ENCODE results near the gene LRRTM3.
A peak's percentile ranks its signal among the peaks of the same experiment; 100 is the strongest.

The LRRTM3 gene

DNA sequence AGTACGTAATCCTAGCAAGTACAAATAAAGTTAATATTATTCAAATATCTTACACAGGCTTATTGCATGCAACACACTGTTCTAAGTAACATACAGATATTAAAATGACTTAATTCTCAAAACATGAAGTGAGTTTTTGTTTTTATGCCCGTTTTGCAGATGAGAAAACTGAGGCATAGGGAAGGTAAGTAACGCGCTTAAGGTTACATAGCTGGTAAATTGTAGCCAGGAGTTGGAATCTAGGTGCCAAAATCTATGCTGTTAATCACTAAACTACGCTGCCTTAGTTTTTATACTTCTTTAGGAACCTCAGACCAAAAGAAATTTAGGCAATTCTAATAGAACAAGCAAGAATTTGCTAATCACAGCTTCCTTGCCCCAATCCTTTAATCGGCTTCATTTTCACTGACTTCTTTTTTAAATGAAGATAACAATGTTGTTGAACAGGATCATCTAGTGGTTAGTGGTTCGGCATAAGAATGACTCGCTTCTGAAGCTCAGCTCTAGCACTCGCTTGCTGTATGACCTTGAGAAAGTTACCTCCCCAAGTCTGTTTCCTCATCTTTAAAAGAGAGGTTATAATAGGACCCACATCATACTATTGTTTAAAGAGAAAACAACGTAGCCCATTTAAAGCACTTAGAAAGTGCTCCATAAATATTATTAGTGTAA is 1.0 kb upstream of the LRRTM3 start:
- DNase-seq (ENCODE audit: low read depth) = no peak
- no peak overlapping the region for H3K4me3 ChIP-seq (ENCODE audit: low read depth, low read length)
- in situ Hi-C loops (cut with HindIII; ENCODE audit: low sequenced_read_pairs) = no loop called here
- TF ChIP-seq, protein P1, sequence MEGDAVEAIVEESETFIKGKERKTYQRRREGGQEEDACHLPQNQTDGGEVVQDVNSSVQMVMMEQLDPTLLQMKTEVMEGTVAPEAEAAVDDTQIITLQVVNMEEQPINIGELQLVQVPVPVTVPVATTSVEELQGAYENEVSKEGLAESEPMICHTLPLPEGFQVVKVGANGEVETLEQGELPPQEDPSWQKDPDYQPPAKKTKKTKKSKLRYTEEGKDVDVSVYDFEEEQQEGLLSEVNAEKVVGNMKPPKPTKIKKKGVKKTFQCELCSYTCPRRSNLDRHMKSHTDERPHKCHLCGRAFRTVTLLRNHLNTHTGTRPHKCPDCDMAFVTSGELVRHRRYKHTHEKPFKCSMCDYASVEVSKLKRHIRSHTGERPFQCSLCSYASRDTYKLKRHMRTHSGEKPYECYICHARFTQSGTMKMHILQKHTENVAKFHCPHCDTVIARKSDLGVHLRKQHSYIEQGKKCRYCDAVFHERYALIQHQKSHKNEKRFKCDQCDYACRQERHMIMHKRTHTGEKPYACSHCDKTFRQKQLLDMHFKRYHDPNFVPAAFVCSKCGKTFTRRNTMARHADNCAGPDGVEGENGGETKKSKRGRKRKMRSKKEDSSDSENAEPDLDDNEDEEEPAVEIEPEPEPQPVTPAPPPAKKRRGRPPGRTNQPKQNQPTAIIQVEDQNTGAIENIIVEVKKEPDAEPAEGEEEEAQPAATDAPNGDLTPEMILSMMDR (IDR thresholded peaks at IDR 0.05; ENCODE audit: low read depth, low read length, missing control alignments) = no peak

DNA sequence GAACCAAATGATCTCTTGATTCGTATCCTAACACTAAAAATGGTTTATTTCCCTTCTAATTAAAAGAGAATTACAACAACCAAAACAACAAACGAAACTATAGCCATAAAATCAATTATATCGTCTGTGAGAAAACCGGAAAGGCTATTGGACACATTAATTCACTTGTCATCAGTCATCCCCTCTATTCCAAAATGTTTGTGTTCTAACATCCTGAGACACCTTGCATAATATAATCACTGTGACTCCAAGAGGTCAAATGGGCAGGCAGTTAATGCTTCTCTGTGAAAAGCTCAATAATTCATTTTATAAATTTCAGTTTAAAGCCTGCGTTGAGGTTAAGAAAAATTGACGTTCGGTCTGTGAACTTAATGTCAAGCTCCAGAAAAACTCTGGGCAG is 463 bp upstream of the LRRTM3 start:
- TF ChIP-seq, protein P1 (IDR thresholded peaks at IDR 0.05; ENCODE audit: low read depth, low read length, missing control alignments) = no peak
- in situ Hi-C loops (cut with HindIII; ENCODE audit: low sequenced_read_pairs) = no loop called here
- DNase-seq (ENCODE audit: low read depth) = no peak
- H3K4me3 ChIP-seq (ENCODE audit: low read depth, low read length) = no peak overlapping the region

DNA sequence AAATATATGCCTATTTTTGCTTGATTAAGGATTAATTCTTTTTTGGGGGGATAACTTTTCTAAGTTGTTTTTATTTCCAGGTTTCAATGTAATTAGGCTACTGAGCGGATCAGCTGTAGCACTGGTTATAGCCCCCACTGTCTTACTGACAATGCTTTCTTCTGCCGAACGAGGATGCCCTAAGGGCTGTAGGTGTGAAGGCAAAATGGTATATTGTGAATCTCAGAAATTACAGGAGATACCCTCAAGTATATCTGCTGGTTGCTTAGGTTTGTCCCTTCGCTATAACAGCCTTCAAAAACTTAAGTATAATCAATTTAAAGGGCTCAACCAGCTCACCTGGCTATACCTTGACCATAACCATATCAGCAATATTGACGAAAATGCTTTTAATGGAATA is 1.0 kb downstream of the LRRTM3 start:
- in situ Hi-C loops (cut with HindIII; ENCODE audit: low sequenced_read_pairs) = no loop called here
- H3K4me3 ChIP-seq (ENCODE audit: low read depth, low read length) = no peak overlapping the region
- TF ChIP-seq, protein P1 (IDR thresholded peaks at IDR 0.05; ENCODE audit: low read depth, low read length, missing control alignments) = no peak
- DNase-seq (ENCODE audit: low read depth) = no peak

DNA sequence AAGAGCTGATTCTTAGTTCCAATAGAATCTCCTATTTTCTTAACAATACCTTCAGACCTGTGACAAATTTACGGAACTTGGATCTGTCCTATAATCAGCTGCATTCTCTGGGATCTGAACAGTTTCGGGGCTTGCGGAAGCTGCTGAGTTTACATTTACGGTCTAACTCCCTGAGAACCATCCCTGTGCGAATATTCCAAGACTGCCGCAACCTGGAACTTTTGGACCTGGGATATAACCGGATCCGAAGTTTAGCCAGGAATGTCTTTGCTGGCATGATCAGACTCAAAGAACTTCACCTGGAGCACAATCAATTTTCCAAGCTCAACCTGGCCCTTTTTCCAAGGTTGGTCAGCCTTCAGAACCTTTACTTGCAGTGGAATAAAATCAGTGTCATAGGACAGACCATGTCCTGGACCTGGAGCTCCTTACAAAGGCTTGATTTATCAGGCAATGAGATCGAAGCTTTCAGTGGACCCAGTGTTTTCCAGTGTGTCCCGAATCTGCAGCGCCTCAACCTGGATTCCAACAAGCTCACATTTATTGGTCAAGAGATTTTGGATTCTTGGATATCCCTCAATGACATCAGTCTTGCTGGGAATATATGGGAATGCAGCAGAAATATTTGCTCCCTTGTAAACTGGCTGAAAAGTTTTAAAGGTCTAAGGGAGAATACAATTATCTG is 1.6 kb downstream of the LRRTM3 start:
- peak overlapping the region; percentile 32 for H3K4me3 ChIP-seq (ENCODE audit: low read depth, low read length)
- in situ Hi-C loops (cut with HindIII; ENCODE audit: low sequenced_read_pairs) = no loop called here
- TF ChIP-seq, protein P1 (IDR thresholded peaks at IDR 0.05; ENCODE audit: low read depth, low read length, missing control alignments) = no peak
- no peak for DNase-seq (ENCODE audit: low read depth)

DNA sequence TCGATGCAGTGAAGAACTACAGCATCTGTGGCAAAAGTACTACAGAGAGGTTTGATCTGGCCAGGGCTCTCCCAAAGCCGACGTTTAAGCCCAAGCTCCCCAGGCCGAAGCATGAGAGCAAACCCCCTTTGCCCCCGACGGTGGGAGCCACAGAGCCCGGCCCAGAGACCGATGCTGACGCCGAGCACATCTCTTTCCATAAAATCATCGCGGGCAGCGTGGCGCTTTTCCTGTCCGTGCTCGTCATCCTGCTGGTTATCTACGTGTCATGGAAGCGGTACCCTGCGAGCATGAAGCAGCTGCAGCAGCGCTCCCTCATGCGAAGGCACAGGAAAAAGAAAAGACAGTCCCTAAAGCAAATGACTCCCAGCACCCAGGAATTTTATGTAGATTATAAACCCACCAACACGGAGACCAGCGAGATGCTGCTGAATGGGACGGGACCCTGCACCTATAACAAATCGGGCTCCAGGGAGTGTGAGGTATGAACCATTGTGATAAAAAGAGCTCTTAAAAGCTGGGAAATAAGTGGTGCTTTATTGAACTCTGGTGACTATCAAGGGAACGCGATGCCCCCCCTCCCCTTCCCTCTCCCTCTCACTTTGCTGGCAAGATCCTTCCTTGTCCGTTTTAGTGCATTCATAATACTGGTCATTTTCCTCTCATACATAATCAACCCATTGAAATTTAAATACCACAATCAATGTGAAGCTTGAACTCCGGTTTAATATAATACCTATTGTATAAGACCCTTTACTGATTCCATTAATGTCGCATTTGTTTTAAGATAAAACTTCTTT is 2.3 kb downstream of the LRRTM3 start:
- H3K4me3 ChIP-seq (ENCODE audit: low read depth, low read length) = peak overlapping the region; percentile 32
- TF ChIP-seq, protein P1 (IDR thresholded peaks at IDR 0.05; ENCODE audit: low read depth, low read length, missing control alignments) = no peak
- in situ Hi-C loops (cut with HindIII; ENCODE audit: low sequenced_read_pairs) = no loop called here
- no peak for DNase-seq (ENCODE audit: low read depth)

DNA sequence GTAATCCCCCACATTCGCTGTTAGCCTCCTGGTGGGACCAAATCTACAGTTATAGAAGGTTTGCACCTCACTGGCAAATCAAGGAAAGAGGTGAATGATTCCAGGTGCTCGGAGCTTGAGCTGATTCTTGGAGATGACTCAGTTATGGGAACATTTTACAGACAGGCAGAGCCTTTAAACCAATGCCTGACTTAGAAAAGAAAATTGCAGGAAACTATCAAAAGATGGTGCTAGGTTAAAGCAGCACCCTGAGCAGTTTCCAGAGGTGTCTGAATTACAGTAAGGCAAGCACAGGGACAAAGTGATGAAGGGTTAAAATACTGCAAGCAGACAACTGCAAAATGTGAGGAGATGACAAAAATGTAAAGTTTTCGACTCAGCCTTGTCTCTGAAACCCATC is 2.9 kb downstream of the LRRTM3 start:
- TF ChIP-seq, protein P1 (IDR thresholded peaks at IDR 0.05; ENCODE audit: low read depth, low read length, missing control alignments) = no peak
- in situ Hi-C loops (cut with HindIII; ENCODE audit: low sequenced_read_pairs) = no loop called here
- no peak overlapping the region for H3K4me3 ChIP-seq (ENCODE audit: low read depth, low read length)
- no peak for DNase-seq (ENCODE audit: low read depth)
